Keratinocyte (primary cell): ENCODE results near the gene TAF1C.

Source experiments
- CTCF ChIP-seq, 3 experiments: IDR thresholded peaks in 1 of 3; conservative IDR thresholded peaks in 1 of 3; optimal IDR thresholded peaks in 1 of 3; 2 replicates in 2 of 3; 3 replicates in 1 of 3; pipeline versions ENCODE3 to v1.5.1; 2011; ENCODE audit warnings: low read length in 3 of 3, mild to moderate bottlenecking in 3 of 3, moderate library complexity in 2 of 3, control low read depth in 1 of 3, inconsistent platforms in 1 of 3; ENCODE audit not compliant: insufficient read depth in 2 of 3; ENCODE audit errors: extremely low read depth in 1 of 3
- EZH2 ChIP-seq: IDR thresholded peaks from one replicate; pipeline ENCODE4 v1.6.1; 2012; ENCODE audit warnings: inconsistent platforms, mild to moderate bottlenecking, low read length, moderate library complexity

GRCh38 chr16:84205976-84206691 lies 19.3 kb upstream of the TAF1C start:
- TF ChIP-seq CTCF (optimal IDR thresholded peaks at IDR 0.05 in 1 of 3, IDR thresholded peaks at IDR 0.05 in 1 of 3, conservative IDR thresholded peaks at IDR 0.05 in 1 of 3; ENCODE audit: extremely low read depth in 1 of 3, insufficient read depth in 2 of 3, low read length in 3 of 3) (no peak), EZH2 (no peak)
